Measurements from ENCODE around the gene HEG1. TPM values are rescaled to one million over a fixed set of nuclear protein-coding genes. Genes with fewer than 3 reads are reported as not detected.

Gene HEG1
- total and polyA plus RNA-seq, 7 donors = 0.92 to 61.6 (median 24.5) TPM

GRCh38 chr3:125054062-125054448 lies 1.7 kb downstream of the HEG1 start:
- WGBS, 2 donors = 83 to 86% methylated on average over 7 of the region's 7 CpGs

GRCh38 chr3:125053304-125053699 lies 2.5 kb downstream of the HEG1 start:
- no peaks in the 10 kb centered on the region for H3K36me3 ChIP-seq
- no peak for TF ChIP-seq POLR2AphosphoS5 (IDR thresholded peaks at IDR 0.05)
- no peak for TF ChIP-seq CTCF (IDR thresholded peaks at IDR 0.05)
- no peak for TF ChIP-seq POLR2A (IDR thresholded peaks at IDR 0.05)
- no peak for TF ChIP-seq EP300 (IDR thresholded peaks at IDR 0.05)
- intact Hi-C loops (cut with DNase I) = loop anchor here (5.0 to 10.0 kb wide), 4 partner anchors 89 to 531 kb away; no protein-coding TSS in a partner anchor
- peaks cover 0 to 82% (median 76%) of the 10 kb centered on the region in 4 donors for H3K4me1 ChIP-seq
- H3K9me3 ChIP-seq = no peaks in the 10 kb centered on the region
- peak overlapping the region in 2 of 4 donors; percentile 79 to 81 for H3K4me3 ChIP-seq
- H3K27me3 ChIP-seq = no peaks in the 10 kb centered on the region
- no peak for DNase-seq
- H3K27ac ChIP-seq = peak overlapping the region; percentile 93 to 95 (median 94)
- 94 to 96% methylated on average over 2 of the region's 2 CpGs for WGBS, 2 donors

More at GRCh38 chr3:125054062-125054448, 1.7 kb downstream of the HEG1 start:
- Histone ChIP-seq H3K9me3 (no peaks in the 10 kb centered on the region), H3K36me3 (no peaks in the 10 kb centered on the region), H3K27ac (peak overlapping the region; percentile 93 to 95 (median 94)), H3K4me3 (peak overlapping the region; percentile 64 to 81 (median 79)), H3K4me1 (peaks cover 0 to 78% (median 68%) of the 10 kb centered on the region in 4 donors), H3K27me3 (no peaks in the 10 kb centered on the region)
- DNase-seq = no peak
- TF ChIP-seq EP300 (IDR thresholded peaks at IDR 0.05) (no peak), POLR2A (IDR thresholded peaks at IDR 0.05) (no peak), CTCF (IDR thresholded peaks at IDR 0.05) (no peak)
- intact Hi-C loops (cut with DNase I) = loop anchor here (2.0 to 10.0 kb wide), 5 partner anchors 51 to 531 kb away; no protein-coding TSS in a partner anchor

DNA sequence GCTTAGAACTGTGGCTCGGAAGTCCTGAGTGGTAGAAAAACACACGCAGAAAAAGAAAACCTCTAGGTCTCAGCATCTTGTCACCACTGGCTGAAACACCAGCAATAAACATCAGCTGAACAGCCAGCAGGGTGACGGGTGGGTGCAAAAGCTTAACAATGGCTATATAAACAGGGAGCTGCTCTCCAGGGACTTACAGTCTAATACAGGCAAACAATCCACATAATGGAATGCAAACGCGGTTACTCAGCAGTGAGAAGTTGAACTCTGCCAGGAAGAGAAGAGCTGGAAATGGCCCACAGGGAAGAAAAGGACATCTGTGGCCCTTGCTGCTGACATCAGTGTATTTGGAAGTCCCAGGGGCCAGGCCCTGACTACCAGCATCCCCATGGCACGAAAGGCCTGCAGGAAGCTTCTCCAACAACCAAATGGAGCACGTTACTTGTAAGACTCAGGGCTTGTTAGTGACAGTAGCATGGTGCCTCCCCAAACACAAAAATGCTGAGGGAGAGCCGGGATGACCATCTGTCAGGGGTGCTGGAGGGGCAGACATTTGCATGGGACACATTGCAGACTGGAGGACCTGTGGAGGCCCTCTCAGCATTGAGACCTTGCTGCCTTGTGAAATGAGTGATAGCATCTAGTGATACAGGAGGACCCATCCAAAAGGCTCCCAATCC lies 3.0 kb downstream of the HEG1 start:
- Histone ChIP-seq H3K27ac (peak overlapping the region; percentile 93 to 95 (median 94)), H3K27me3 (no peaks in the 10 kb centered on the region), H3K4me1 (peaks cover 0 to 82% (median 79%) of the 10 kb centered on the region in 4 donors), H3K36me3 (no peaks in the 10 kb centered on the region), H3K9me3 (no peaks in the 10 kb centered on the region), H3K4me3 (peak overlapping the region in 3 of 4 donors; percentile 23 to 34 (median 29))
- 55 to 67% methylated on average over 8 of the region's 8 CpGs for WGBS, 2 donors
- intact Hi-C loops (cut with DNase I) = loop anchor here (5.0 to 10.0 kb wide), 4 partner anchors 90 to 532 kb away; no protein-coding TSS in a partner anchor
- no peak for TF ChIP-seq POLR2A (IDR thresholded peaks at IDR 0.05)
- peak in 3 of 4 donors; percentile 4 to 47 (median 5) for TF ChIP-seq POLR2AphosphoS5 (IDR thresholded peaks at IDR 0.05)
- DNase-seq = no peak

DNA sequence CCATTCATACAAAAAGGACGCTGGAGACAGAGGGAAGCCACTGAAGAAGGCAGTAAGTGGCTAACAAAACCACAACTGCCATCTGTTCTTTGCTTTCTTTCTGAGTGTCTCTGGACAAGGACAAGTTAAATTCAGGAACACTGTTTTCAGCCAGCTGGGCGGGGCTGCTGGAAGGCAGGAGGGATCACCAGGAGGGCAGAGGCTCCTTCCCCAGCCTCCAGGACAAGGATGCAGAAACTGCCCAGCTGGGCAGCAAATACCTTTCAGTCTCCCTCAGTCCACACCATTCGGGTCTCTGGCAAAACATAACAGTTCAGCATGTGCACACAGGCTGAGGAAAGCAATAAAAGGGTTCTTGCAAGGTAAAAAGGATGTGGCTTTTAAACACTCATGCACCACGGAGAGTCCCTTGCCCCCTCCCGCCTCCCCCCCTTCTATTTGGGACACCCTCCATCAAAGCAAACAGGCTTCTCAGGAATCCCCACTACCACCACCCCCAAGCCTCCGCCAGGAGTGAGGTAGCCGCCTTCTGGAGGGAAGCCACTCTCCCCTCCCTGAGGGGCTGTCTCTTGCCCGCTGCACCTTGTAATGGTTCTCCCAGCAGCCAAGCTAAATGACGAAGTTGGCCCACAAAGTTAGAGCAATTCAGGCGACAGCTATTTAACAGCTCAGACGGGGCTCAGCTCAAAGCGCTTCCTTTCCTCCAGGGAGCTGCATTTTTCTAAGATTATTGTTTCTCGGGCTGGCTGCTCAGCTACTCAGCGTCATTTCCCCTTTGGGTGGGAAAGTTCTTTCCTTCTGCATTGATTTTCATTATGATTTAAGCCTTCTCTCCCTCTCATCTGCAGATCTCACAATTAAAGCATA lies 3.8 kb downstream of the HEG1 start:
- TF ChIP-seq EP300 (IDR thresholded peaks at IDR 0.05) = no peak
- TF ChIP-seq POLR2AphosphoS5 (IDR thresholded peaks at IDR 0.05) = peak in 2 of 4 donors; percentile 8 to 33
- no peak for TF ChIP-seq CTCF (IDR thresholded peaks at IDR 0.05)
- peaks cover 0 to 82% (median 78%) of the 10 kb centered on the region in 4 donors for H3K4me1 ChIP-seq
- WGBS, 2 donors = 20 to 53% methylated on average over 14 of the region's 14 CpGs
- intact Hi-C loops (cut with DNase I) = loop anchor here (5.0 to 10.0 kb wide), 4 partner anchors 90 to 533 kb away; no protein-coding TSS in a partner anchor
- H3K27ac ChIP-seq = peak overlapping the region; percentile 93 to 95 (median 94)
- no peaks in the 10 kb centered on the region for H3K36me3 ChIP-seq
- H3K27me3 ChIP-seq = no peaks in the 10 kb centered on the region
- no peaks in the 10 kb centered on the region for H3K9me3 ChIP-seq
- H3K4me3 ChIP-seq = peak overlapping the region in 3 of 4 donors; percentile 23 to 34 (median 29)
- peak; percentile 88 for DNase-seq

All from sigmoid colon (tissue), 7 donors.